ENCODE results near the gene SVIP.

Gene SVIP

DNA sequence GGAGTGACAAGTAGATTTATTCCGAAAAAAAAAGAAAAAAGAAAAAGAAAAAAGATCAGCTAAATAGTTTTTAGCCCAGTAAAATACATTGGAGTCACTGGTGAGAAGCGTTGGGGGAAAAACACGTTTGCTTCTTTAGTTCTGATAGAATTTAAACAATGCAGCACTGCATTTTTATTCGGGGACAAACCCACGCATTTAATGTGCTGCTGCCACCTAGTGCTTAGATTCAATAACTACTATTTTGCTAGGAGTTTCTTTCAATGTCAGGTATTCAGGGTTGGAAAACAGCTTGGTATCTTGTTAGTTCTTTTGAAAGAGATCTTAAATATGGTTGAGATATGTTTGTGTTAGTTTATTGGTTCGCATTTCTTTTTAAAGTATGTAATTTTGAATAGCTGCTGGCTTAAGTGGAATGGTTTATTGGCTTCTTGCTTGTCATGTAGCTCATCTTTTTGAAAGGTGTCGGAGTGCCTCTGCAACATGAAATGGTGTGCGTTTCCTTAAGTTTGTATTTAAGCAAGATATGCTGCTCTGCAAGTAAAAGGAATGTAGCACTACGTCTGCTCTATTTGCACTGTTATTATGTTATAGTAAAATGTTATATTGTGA lies 41.9 kb downstream of the SVIP start:
- DNase-seq = peak; percentile 70

DNA sequence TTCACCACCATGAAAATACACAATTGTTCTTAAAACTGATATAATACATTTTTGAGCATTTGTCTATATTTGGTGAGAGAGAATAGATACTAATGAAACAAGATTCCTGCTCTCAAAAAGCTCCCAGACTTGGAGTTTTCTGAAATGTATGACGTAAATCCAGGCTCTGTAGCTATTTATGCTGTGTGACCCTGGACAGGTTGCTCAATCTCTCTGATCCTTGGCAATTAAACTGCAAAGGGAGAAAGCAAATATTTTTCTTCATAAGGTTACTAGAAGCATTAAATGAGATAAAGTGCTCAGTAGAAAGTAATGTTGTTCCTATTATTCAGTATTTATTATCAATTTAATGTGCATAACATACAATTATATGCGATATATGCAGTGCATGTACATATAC lies 42.5 kb downstream of the SVIP start:
- no peak for DNase-seq

DNA sequence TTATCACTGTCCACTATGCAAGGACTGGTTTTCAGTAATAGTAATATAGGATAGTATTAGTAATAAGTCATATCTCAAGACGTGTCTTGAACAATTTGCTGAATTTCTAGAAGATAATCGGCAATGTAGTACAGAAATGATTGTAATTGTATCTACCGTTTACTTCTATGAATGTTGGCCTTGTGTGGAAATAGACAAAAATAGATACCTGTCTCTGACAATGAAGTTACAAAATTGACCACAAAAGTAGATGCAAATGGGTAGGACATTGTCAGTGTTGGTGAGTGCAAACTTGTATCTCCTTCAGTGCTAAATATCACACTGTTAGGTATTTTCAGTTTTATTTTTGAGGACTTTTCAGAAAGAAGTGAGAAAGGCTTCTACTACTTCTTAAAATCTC lies 43.1 kb downstream of the SVIP start:
- no peak for DNase-seq

DNA sequence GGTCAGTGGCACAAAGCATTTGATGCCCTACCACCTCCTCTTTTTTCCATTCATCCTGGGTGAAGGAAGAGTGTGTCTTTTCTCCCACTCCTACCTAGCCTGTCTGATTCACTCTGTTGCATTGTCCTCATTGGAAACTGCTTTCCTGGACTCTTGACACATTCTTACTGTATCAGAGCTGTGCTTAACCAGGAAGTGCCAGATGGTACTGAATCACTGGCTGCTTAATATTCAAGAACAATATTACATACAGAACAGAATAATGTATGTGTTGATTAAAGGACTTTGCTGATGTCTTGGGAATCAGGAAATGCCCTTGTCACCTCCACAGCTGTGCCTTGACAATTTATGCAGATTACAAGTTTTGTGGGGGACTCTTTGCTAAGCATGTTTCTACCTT lies 44.4 kb downstream of the SVIP start:
- DNase-seq = no peak

DNA sequence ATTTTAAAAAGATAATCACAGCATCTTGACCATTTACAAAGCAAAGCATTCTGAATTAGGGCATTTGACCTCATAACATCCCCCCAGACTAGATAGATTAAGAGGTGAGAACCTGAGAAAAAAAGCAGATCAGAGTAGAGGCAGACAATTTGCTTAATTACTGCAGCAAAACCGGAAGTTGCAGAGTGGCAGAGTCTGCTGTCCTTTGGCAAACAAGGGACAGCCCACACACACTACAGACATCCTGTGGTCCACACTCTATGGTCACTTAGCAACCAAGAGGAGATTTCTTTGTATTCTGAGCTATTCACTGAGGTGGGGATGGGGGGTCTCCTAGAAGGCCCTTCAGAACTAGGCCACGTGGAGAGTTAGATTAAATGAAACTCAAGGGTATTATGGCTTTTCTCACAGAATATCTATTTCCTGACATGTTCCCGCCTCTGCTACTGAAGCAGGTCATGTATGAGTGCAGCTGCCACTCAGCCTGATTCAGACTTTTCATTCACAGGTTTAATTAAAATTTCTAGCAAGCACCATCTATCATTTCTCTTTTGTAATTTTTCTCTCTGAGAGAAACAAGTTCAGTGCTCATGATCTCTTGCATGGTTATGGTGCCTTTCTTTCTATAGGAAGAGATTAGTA lies 48.5 kb downstream of the SVIP start:
- DNase-seq = no peak

DNA sequence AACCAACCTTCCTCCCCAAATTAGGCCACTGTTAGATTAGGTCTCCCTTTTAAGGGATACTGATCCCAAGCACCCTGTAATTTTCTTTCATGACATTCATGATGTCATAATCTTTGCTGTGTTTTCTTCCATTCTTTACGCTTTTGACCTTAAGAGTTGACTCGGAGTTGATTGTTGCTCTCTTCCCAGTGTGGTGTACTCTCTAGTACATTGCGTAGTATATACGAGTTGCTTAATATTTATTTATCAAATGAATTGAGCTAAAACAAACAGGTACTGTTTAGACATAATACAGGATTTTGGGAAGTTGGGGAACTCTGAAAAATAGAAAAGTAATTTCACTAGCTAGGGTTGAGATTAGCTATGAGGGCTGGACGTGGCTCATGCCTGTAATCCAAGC lies 49.8 kb downstream of the SVIP start:
- no peak for DNase-seq

DNA sequence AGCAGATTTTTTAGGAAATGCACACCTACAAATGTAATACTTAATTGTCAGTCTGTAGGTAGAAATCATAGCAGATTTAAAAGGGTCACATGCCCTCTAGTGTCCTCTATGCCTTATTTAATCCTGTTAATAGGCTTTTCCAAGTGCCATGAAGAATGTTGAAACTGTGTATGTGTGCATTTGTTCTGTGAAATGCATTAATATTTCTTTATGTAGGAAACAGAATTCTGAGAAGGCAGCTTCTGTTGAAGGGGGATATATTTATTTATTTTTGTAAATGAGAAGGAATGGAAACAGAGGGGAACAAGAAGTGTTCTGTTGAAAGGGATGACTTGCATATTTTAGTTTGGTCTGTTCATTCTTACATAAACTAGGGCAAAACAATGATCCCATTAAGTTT lies 51.0 kb downstream of the SVIP start:
- no peak for DNase-seq

DNA sequence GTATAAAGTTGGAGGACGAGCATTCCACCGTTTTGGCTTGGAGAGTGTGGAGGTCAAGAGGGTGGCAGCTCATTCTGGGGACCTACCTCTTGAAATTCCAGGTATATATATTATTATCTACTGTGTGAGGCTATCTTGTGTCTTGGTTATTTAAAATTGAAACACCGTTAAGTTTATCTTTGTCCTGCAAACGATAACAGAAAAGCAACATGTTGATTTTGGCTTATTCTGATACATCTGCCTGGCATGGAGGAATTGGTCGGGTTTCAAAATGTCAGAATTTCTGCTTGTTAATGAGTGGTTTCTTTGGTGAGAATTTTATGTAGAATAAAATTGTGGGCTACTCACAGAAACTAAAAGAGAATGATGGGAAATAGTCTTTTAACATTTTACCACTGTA lies 54.4 kb downstream of the SVIP start:
- no peak for DNase-seq

DNA sequence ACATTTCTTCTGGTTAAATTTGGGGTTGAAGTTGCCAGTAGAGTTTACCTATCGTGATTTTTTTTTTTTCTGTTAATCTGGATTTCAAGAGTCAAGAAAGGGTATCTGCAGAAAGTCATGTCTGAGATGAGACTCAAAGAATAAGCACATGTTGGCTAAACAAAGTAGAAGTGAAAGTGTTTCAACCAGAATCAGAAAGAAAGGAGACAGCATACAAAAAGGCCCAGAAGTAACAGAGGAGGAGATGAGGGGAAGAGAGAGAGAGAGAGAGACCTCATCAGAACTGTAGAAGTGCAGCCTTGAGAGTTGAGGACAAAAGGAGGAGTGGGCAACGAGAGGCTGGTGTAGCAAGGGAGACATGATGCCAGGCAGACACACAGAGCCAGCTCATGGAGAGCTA lies 54.9 kb downstream of the SVIP start:
- no peak for DNase-seq

DNA sequence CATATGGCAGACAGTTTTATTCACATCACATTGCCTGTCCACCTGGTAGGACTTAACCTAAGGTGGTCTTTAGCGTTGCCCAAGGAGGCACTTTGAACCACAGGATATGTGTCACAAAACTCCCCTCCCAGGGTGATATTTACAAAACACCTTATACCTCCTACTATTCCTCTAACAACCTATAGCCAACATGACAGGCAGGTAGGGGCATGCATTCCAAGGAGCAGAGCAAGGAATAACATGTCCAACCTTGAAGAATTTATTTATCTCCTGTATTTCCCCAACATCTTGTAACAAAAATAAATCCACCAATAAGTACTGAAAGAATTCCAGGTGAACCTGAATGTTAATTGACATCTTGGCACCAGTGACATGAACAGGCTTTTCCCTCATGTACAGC lies 60.5 kb downstream of the SVIP start:
- no peak for DNase-seq
